Measurements from ENCODE around the gene PHF24.

DNA sequence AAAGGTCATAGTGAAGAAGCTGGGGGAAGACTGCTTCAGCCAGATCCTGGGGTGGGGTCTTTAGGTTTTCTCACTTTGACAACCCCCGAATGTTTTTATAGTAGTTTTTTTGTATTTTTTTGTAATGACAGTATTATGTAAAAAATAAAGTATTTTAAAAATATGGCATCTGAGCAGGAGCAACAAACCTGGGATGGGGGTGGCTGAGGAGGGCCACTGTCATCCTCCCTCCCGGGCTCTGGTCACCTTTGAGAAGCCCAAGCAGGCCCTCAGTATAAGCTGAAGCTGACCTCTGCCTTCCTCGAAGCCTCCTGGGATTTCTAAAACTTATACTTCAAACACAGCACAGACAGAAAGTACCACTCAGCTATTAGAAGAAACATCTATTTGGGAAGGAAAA lies 40.2 kb downstream of the PHF24 start:
- TF ChIP-seq, protein P1, sequence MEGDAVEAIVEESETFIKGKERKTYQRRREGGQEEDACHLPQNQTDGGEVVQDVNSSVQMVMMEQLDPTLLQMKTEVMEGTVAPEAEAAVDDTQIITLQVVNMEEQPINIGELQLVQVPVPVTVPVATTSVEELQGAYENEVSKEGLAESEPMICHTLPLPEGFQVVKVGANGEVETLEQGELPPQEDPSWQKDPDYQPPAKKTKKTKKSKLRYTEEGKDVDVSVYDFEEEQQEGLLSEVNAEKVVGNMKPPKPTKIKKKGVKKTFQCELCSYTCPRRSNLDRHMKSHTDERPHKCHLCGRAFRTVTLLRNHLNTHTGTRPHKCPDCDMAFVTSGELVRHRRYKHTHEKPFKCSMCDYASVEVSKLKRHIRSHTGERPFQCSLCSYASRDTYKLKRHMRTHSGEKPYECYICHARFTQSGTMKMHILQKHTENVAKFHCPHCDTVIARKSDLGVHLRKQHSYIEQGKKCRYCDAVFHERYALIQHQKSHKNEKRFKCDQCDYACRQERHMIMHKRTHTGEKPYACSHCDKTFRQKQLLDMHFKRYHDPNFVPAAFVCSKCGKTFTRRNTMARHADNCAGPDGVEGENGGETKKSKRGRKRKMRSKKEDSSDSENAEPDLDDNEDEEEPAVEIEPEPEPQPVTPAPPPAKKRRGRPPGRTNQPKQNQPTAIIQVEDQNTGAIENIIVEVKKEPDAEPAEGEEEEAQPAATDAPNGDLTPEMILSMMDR (IDR thresholded peaks at IDR 0.05 in 4 of 5, conservative IDR thresholded peaks at IDR 0.05 in 1 of 5), result no peak
- TF ChIP-seq POLR2A (IDR thresholded peaks at IDR 0.05), result no peak

Data from gastrocnemius medialis (tissue), 4 donors.